Body of pancreas (tissue), 4 donors: ENCODE measurements around the gene NFATC2.

Experiments used
- POLR2A ChIP-seq, 3 donors: fragments of 450-650 bp; IDR thresholded peaks; one replicate each; pipeline ENCODE4 v1.6.1; 2016; ENCODE audit warnings: antibody characterized with exemption in 3 of 3, mild to moderate bottlenecking in 2 of 3
- TF ChIP-seq, protein P1 (sequence below), 7 experiments: fragments of 450-650 bp in 4 of 7; fragments of 200-600 bp in 3 of 7; sonication (generic) in 3 of 7; IDR thresholded peaks; one replicate each; pipeline ENCODE4 v1.5.1; 2016 to 2019; ENCODE audit warnings: antibody characterized with exemption in 7 of 7

DNA sequence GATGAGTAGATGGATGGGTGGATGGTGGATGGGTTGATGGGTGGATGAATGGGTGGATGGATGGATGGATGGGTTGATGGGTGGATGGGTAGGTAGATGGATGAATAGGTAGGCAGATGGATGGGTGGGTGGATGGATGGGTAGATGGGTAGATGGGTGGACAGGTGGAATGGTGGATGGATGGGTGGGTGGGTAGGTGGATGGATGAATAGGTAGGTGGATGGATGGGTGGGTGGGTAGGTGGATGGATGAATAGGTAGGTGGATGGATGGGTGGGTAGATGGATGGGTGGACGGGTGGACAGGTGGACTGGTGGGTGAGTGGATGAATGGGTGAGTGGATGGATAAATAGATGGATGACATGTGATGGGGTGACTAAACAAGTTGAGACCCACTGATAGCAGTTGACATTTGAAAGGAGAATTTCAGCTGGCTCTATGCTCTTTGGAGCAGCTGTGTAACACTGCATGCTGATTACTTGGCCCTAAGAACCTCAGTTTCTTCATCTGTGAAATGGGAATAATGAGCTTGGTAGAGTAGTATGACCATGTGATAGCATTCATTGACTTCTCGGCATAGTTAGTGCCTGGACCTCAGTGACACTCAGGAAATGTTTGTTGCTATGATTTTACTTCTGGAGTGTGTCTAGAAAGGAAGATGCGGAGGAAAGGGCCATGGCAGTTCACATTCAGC lies 184.3 kb downstream of the NFATC2 start:
- TF ChIP-seq, protein P1, sequence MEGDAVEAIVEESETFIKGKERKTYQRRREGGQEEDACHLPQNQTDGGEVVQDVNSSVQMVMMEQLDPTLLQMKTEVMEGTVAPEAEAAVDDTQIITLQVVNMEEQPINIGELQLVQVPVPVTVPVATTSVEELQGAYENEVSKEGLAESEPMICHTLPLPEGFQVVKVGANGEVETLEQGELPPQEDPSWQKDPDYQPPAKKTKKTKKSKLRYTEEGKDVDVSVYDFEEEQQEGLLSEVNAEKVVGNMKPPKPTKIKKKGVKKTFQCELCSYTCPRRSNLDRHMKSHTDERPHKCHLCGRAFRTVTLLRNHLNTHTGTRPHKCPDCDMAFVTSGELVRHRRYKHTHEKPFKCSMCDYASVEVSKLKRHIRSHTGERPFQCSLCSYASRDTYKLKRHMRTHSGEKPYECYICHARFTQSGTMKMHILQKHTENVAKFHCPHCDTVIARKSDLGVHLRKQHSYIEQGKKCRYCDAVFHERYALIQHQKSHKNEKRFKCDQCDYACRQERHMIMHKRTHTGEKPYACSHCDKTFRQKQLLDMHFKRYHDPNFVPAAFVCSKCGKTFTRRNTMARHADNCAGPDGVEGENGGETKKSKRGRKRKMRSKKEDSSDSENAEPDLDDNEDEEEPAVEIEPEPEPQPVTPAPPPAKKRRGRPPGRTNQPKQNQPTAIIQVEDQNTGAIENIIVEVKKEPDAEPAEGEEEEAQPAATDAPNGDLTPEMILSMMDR (IDR thresholded peaks at IDR 0.05) = no peak
- no peak for TF ChIP-seq POLR2A (IDR thresholded peaks at IDR 0.05)
